Activated naive CD8-positive, alpha-beta T cell treated with anti-CD3 and anti-CD28 coated beads for 36 hours (primary cell): ENCODE data around the gene CES3. TPM values are rescaled to one million over a fixed set of nuclear protein-coding genes. Genes with fewer than 3 reads are reported as not detected.
"Not testable (repeated sequence)": the region's sequence is repeated elsewhere in the genome, so short reads cannot be mapped to it uniquely, and the experiment has no call there.

Experiments
- DNase-seq: peaks from one replicate; pipeline ENCODE4 v3.0.0; 2021
- H3K27ac Mint-ChIP-seq: one replicate; pipeline ENCODE4 v1.8.0; 2022; ENCODE audit warnings: mild to moderate bottlenecking, moderate library complexity, mixed read lengths
- H3K27me3 Mint-ChIP-seq: one replicate; pipeline ENCODE4 v1.8.0; 2022; ENCODE audit warnings: mild to moderate bottlenecking, mixed read lengths
- H3K36me3 Mint-ChIP-seq: one replicate; pipeline ENCODE4 v1.8.0; 2021; ENCODE audit warnings: mild to moderate bottlenecking, mixed read lengths
- H3K4me1 Mint-ChIP-seq: one replicate; pipeline ENCODE4 v1.8.0; 2021; ENCODE audit warnings: mixed read lengths
- H3K4me3 Mint-ChIP-seq: one replicate; pipeline ENCODE4 v1.8.0; 2022; ENCODE audit warnings: mild to moderate bottlenecking, moderate library complexity, mixed read lengths
- H3K9me3 Mint-ChIP-seq: one replicate; pipeline ENCODE4 v1.8.0; 2022; ENCODE audit warnings: mixed read lengths
- total RNA-seq, 2 experiments: library from RNA; stranded (reverse); gene quantifications; one replicate each; pipeline ENCODE4 v1.2.3, GENCODE V29; 2021

The CES3 gene
- total RNA-seq, 2 experiments from 2014 or later = 0.43 to 0.80 TPM

- no peaks in the 10 kb centered on the region for H3K27me3 Mint-ChIP-seq
- H3K36me3 Mint-ChIP-seq = peaks cover 30% of the 10 kb centered on the region
- H3K27ac Mint-ChIP-seq = peak within 1 kb of the TSS; percentile 99
- peaks cover 38% of the 10 kb centered on the region for H3K4me1 Mint-ChIP-seq
- no peaks in the 10 kb centered on the region for H3K9me3 Mint-ChIP-seq
- peak within 1 kb of the TSS; percentile 97 for H3K4me3 Mint-ChIP-seq
- DNase-seq = peak; percentile 92
These were observed 26.8 kb upstream of the CES3 start, which contains the start of gene CIAO2B for GRCh38 chr16:66934138-66934838. TSS of gene CIAO2B (minus strand) at chr16:66934402. CDS start at chr16:66934364, 38 bp downstream.

DNA sequence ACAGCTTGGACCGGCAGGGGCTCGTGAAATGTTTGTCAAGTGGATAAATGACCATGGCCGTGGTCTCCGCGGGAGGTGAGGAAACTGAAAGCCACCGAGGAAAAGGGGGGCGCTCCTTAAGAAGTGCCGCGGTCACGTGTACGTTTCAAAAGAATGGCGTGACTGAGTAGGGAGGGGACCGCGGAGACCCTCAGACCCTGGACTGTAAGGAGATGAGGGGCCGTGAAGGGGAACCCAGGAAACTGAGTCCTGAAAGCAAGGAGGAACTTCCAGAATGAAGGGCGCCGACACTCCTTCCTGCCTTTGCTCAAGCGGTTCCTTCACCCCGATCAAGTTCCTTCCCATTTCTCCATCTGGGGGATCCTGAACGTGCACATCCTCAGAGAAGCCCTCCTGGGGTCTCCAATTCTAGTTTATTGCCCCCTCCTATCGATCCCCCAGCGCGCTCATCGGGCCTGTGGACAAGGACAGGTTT lies 26.2 kb upstream of the CES3 start:
- H3K4me3 Mint-ChIP-seq = peak overlapping the region; percentile 97
- DNase-seq, H3K27me3 Mint-ChIP-seq, H3K9me3 Mint-ChIP-seq: not testable (repeated sequence)
- H3K4me1 Mint-ChIP-seq = peaks cover 38% of the 10 kb centered on the region
- peaks cover 30% of the 10 kb centered on the region for H3K36me3 Mint-ChIP-seq
- peak overlapping the region; percentile 99 for H3K27ac Mint-ChIP-seq

DNA sequence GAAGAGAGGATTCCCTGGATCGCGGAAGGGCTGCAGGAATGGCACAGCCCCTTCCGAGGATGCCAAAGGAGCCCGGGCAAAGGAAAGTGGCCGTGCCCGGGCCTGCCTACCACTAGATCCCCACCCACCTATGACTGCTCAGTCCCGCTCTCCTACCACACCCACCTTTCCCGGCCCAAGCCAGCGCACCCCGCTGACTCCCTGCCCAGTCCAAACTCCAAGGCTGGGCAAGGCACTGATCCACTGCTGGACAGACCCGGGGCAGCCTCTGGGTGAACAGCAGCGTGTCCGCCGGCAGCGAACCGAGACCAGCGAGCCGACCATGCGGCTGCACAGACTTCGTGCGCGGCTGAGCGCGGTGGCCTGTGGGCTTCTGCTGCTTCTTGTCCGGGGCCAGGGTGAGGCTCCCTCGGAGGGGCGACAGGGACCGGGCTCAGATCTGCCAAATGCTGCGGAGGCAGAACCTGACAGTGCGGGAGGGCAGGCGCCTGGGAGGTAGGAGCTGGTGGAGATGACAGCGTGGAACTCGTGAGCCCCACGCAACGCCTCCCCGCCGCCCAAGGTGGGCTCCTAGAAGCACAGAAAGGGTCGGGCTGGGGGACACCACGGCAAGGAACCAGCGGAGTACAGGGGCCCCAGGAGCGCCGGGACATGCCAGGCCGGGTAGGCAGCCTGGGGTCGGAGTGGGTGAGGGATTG lies 25.6 kb upstream of the CES3 start, which contains the start of gene CES2:
Gene CES2 (plus strand): TSS at position 203 of the 698 bp plus-strand sequence. CDS start 120 bp downstream, at position 323.
- no peak for DNase-seq
- no peaks in the 10 kb centered on the region for H3K27me3 Mint-ChIP-seq
- no peaks in the 10 kb centered on the region for H3K9me3 Mint-ChIP-seq
- peaks cover 38% of the 10 kb centered on the region for H3K4me1 Mint-ChIP-seq
- peak within 1 kb of the TSS; percentile 97 for H3K4me3 Mint-ChIP-seq
- peak within 1 kb of the TSS; percentile 99 for H3K27ac Mint-ChIP-seq
- peaks cover 30% of the 10 kb centered on the region for H3K36me3 Mint-ChIP-seq

GRCh38 chr16:66936462-66936861 lies 24.6 kb upstream of the CES3 start:
- H3K27ac Mint-ChIP-seq = peak overlapping the region; percentile 12
- H3K9me3 Mint-ChIP-seq = no peaks in the 10 kb centered on the region
- H3K36me3 Mint-ChIP-seq = peaks cover 30% of the 10 kb centered on the region
- peaks cover 38% of the 10 kb centered on the region for H3K4me1 Mint-ChIP-seq
- no peak for DNase-seq
- peak overlapping the region; percentile 32 for H3K4me3 Mint-ChIP-seq
- H3K27me3 Mint-ChIP-seq = no peaks in the 10 kb centered on the region

DNA sequence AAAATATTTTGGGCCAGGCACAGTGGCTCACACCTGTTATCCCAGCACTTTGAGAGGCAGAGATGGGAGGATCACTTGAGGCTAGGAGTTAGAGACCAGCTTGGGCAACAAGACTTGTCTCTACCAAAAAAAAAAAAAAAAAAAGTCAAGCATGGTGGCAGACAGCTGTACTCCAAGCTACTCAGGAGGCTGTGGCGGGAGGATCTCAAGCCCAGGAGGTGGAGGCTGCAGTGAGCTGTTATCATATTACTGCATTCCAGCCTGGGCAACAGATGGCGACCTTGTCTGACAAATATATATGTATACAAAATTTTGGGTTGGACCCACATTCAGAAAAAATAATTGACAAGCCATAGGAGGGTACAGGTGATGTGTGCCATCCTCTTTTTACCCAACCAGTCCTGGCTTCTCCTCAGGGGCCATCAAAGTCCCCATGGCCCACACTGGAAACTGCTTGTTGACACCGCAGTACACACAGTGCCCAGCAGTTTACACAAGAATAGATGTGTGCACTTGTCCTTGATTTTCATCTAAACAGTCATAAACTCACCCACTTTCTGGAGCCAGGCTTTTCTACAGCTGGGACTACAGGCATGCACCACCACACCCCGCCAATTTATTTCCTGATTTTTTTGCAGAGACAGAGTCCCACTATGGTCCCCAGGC lies 24.0 kb upstream of the CES3 start:
- Mint-ChIP-seq H3K9me3 (no peaks in the 10 kb centered on the region), H3K27ac (peak overlapping the region; percentile 14), H3K4me1 (peaks cover 34% of the 10 kb centered on the region), H3K36me3 (peaks cover 30% of the 10 kb centered on the region), H3K4me3 (peak overlapping the region; percentile 32), H3K27me3 (no peaks in the 10 kb centered on the region)
- no peak for DNase-seq

DNA sequence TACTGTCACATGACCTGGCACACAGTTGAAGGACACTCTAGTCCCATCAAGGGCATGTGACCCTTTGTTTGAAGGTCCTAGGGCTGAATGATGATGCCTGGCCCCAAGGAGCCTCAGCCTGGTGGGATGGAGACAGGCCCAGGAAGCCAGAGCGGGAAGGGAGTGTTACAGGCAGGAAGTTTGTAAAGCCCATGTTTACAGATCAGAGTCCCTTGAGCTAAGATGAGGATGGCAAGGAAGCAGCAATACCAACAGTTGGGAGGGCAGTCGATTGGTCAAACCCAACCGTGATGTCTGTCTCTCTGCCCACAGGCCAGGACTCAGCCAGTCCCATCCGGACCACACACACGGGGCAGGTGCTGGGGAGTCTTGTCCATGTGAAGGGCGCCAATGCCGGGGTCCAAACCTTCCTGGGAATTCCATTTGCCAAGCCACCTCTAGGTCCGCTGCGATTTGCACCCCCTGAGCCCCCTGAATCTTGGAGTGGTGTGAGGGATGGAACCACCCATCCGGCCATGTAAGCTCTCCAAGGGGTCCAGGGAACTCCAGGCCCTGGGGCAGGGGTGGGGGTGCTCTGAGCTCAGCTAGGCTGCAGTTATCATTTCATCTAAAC lies 23.2 kb upstream of the CES3 start:
- Mint-ChIP-seq H3K27me3 (no peaks in the 10 kb centered on the region), H3K9me3 (no peaks in the 10 kb centered on the region), H3K4me3 (no peak overlapping the region), H3K36me3 (peaks cover 26% of the 10 kb centered on the region), H3K27ac (peak overlapping the region; percentile 14), H3K4me1 (peaks cover 26% of the 10 kb centered on the region)
- DNase-seq = no peak

GRCh38 chr16:66939366-66939765 lies 21.7 kb upstream of the CES3 start:
- Mint-ChIP-seq H3K4me3 (no peak overlapping the region), H3K27ac (no peak overlapping the region), H3K36me3 (peaks cover 15% of the 10 kb centered on the region), H3K4me1 (peaks cover 16% of the 10 kb centered on the region), H3K9me3 (no peaks in the 10 kb centered on the region), H3K27me3 (no peaks in the 10 kb centered on the region)
- no peak for DNase-seq

- no peaks in the 10 kb centered on the region for H3K9me3 Mint-ChIP-seq
- H3K4me3 Mint-ChIP-seq = no peak overlapping the region
- no peaks in the 10 kb centered on the region for H3K27me3 Mint-ChIP-seq
- DNase-seq = no peak
- peaks cover 16% of the 10 kb centered on the region for H3K4me1 Mint-ChIP-seq
- H3K27ac Mint-ChIP-seq = no peak overlapping the region
- peaks cover 12% of the 10 kb centered on the region for H3K36me3 Mint-ChIP-seq
These were observed 20.8 kb upstream of the CES3 start for GRCh38 chr16:66940236-66940635.

GRCh38 chr16:66942981-66943380 lies 18.1 kb upstream of the CES3 start:
- Mint-ChIP-seq H3K4me3 (no peak overlapping the region), H3K36me3 (peaks cover 3% of the 10 kb centered on the region), H3K9me3 (no peaks in the 10 kb centered on the region), H3K27ac (peak overlapping the region; percentile 54), H3K27me3 (peaks cover under 1% of the 10 kb centered on the region), H3K4me1 (peaks cover 5% of the 10 kb centered on the region)
- DNase-seq = no peak

DNA sequence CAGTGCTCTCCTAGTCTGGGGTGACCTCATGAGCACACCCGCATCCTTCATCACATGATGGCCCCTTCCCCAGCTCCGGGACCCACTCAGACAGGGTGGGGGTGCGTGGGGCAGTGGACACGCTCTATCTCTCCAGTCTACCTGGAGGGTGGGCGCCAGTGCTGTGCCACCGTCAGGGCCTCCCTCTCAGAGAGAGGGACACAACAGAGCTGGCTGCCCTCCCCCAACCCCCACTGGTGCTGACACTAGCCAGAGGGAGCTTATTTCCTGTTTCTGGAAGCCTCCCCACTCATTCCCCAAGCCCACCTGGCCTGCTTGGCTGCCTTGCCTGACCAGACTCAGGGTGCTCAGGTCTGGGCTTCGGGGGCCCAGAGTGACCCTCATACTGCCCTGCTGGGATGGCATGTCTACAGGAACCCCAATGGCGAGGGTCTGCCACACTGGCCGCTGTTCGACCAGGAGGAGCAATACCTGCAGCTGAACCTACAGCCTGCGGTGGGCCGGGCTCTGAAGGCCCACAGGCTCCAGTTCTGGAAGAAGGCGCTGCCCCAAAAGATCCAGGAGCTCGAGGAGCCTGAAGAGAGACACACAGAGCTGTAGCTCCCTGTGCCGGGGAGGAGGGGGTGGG lies 17.5 kb upstream of the CES3 start:
- Mint-ChIP-seq H3K36me3 (peaks cover 3% of the 10 kb centered on the region), H3K27ac (no peak overlapping the region), H3K9me3 (no peaks in the 10 kb centered on the region), H3K27me3 (peaks cover 6% of the 10 kb centered on the region), H3K4me1 (peaks cover 11% of the 10 kb centered on the region), H3K4me3 (no peak overlapping the region)
- DNase-seq = no peak

- Mint-ChIP-seq H3K4me1 (peaks cover 13% of the 10 kb centered on the region), H3K36me3 (peaks cover 3% of the 10 kb centered on the region), H3K9me3 (no peaks in the 10 kb centered on the region), H3K27me3 (peaks cover 11% of the 10 kb centered on the region), H3K27ac (no peak overlapping the region), H3K4me3 (no peak overlapping the region)
- DNase-seq = no peak
These were observed 17.0 kb upstream of the CES3 start for GRCh38 chr16:66944054-66944441.

DNA sequence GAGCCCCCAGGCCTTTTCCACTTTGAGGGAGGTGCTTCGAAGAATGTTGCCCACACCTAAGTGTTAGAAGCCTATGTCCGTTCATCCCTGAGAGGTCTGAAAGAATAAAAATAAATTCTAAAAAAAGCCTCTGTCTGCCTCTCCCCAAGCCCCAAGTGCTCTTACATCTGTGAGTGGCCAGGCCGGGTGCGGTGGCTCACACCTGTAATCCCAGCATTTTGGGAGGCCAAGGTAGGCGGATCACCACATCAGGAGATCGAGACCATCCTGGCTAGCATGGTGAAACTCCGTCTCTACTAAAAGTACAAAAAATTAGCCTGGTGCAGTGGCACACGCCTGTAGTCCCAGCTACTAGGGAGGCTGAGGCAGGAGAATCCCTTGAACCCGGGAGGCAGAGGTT lies 16.1 kb upstream of the CES3 start:
- H3K4me3 Mint-ChIP-seq, DNase-seq, H3K9me3 Mint-ChIP-seq, H3K36me3 Mint-ChIP-seq: not testable (repeated sequence)
- Mint-ChIP-seq H3K27me3 (peaks cover 21% of the 10 kb centered on the region), H3K4me1 (peaks cover 16% of the 10 kb centered on the region), H3K27ac (peak overlapping the region; percentile 16)

- Mint-ChIP-seq H3K27me3 (peaks cover 28% of the 10 kb centered on the region), H3K36me3 (peaks cover 3% of the 10 kb centered on the region), H3K4me3 (no peak overlapping the region), H3K27ac (no peak overlapping the region), H3K9me3 (no peaks in the 10 kb centered on the region), H3K4me1 (peaks cover 20% of the 10 kb centered on the region)
- no peak for DNase-seq
These were observed 15.1 kb upstream of the CES3 start for GRCh38 chr16:66945939-66946338.

DNA sequence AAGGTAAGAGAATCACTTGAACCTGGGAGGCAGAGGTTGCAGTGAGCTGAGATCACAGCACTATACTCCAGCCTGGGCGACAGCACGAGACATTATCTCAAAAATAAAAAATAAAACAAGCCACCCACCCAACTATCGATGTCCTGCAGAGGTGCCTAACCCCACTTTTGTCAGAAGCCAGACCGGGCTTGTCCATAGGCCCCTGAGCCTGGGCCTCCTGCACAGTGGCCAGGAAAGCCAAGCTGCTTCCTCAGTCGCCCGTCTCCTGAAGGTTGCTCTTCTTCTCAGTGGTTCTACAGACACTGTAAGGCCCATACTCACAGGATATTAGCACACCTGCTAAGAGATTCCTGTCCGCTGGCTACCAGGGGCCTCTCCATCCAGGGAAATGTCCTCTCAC lies 14.5 kb upstream of the CES3 start:
- H3K36me3 Mint-ChIP-seq = peaks cover 3% of the 10 kb centered on the region
- no peaks in the 10 kb centered on the region for H3K9me3 Mint-ChIP-seq
- H3K27ac Mint-ChIP-seq = no peak overlapping the region
- peaks cover 34% of the 10 kb centered on the region for H3K27me3 Mint-ChIP-seq
- H3K4me1 Mint-ChIP-seq = peaks cover 20% of the 10 kb centered on the region
- DNase-seq = no peak
- H3K4me3 Mint-ChIP-seq = no peak overlapping the region
